ACC112 (cell line): Measurements from ENCODE around the gene CHCHD5.
A peak's percentile ranks its signal among the peaks of the same experiment; 100 is the strongest.

Experiments
- H2AFZ ChIP-seq: fragments of 200-600 bp; sonication (generic); one replicate; pipeline ENCODE4 v1.6.0; 2017; ENCODE audit warnings: antibody characterized with exemption, low read length; ENCODE audit not compliant: unreplicated experiment
- H3K27ac ChIP-seq: fragments of 200-600 bp; sonication (generic); 2 replicates; pipeline ENCODE4 v1.5.1; 2014; ENCODE audit warnings: low read depth, mild to moderate bottlenecking, antibody characterized with exemption, low read length, moderate library complexity
- H3K27me3 ChIP-seq: fragments of 200-600 bp; sonication (generic); 2 replicates; pipeline ENCODE4 v1.6.1; 2014; ENCODE audit warnings: mild to moderate bottlenecking, antibody characterized with exemption, low read length, moderate library complexity, mixed read lengths; ENCODE audit not compliant: insufficient read depth
- H3K36me3 ChIP-seq: fragments of 200-600 bp; sonication (generic); 2 replicates; pipeline ENCODE4 v1.6.1; 2016; ENCODE audit warnings: mild to moderate bottlenecking, antibody characterized with exemption, low read length, moderate library complexity, mixed read lengths; ENCODE audit not compliant: insufficient read depth
- H3K4me1 ChIP-seq: fragments of 200-600 bp; sonication (generic); one replicate; pipeline ENCODE4 v1.6.1; 2016; ENCODE audit warnings: low read length, mixed read lengths; ENCODE audit not compliant: insufficient read depth, unreplicated experiment, control insufficient read depth
- H3K4me3 ChIP-seq: fragments of 200-600 bp; sonication (generic); 2 replicates; pipeline ENCODE4 v1.5.1; 2014; ENCODE audit warnings: mild to moderate bottlenecking, low read depth, low read length
- H3K79me2 ChIP-seq: fragments of 200-600 bp; sonication (generic); one replicate; pipeline ENCODE4 v1.6.0; 2016; ENCODE audit warnings: low read length; ENCODE audit not compliant: control insufficient read depth, unreplicated experiment, insufficient read depth

The CHCHD5 gene

DNA sequence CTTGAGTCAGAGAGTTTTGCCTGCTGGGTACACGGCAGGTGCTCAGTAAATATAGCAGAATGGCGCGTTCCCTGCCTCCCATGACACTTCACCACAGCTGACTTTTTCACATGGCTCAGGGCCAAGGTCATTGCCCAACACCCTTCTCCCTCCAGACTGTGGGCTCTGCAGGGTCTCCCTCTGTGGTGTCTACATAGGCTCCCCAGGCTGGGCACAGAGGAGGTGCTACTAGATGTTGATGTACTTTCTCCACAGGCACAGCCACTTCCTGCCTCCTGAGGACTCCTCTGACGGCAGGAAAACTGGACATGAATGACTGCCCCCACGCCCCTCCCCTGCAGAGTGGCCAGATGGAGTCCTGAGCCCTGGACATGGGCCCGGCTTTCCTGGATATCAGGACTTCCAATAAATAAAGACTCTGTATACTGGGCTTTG is 4.2 kb downstream of the CHCHD5 start:
- H3K4me1 ChIP-seq: peaks cover 9% of the 10 kb centered on the region
- H3K27me3 ChIP-seq: no peaks in the 10 kb centered on the region
- no peak overlapping the region for H2AFZ ChIP-seq
- H3K36me3 ChIP-seq: no peaks in the 10 kb centered on the region
- no peak overlapping the region for H3K27ac ChIP-seq
- no peaks in the 10 kb centered on the region for H3K79me2 ChIP-seq
- no peak overlapping the region for H3K4me3 ChIP-seq

DNA sequence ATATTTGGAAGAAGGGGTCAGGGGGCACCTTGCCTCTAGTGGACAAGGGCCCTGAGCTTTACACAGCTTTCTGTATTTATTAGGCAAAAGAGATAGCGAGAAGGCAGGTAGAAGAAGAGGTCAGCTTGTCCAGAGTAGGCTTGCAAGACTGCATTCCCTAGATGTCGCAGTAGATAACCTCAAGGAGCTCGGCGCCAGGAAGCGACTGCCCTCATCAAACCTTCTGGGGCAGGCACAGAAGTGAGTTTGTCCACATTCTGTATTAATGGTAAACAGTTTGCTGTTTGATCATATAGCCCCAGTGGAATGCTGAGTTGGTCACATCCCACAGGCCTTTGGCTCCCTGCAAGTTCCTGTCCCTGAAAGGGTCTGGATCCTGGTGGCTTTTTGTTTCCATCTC is 7.0 kb downstream of the CHCHD5 start:
- no peaks in the 10 kb centered on the region for H3K79me2 ChIP-seq
- no peak overlapping the region for H2AFZ ChIP-seq
- no peaks in the 10 kb centered on the region for H3K4me1 ChIP-seq
- H3K27me3 ChIP-seq: no peaks in the 10 kb centered on the region
- H3K36me3 ChIP-seq: no peaks in the 10 kb centered on the region
- no peak overlapping the region for H3K4me3 ChIP-seq
- no peak overlapping the region for H3K27ac ChIP-seq

DNA sequence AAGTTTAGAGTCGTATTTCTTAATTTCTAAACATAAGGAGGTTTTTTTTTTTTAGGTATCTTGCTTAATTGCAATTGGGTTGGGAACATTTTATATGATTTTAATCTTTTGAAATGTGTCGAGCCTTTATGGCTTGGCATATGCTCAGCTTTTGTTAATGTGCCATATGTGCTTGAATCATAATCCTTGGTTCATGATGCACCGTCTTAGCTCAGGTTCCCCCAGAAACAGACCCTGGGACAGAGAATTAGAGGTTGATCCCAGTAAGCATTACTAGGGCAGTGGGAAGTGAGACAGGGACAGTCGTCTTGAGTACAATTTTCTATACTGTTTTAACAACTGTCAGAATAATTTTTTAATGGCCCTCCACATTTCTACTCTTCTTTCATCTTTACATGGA is 9.3 kb downstream of the CHCHD5 start:
- Histone ChIP-seq H3K4me1 (no peaks in the 10 kb centered on the region), H3K79me2 (no peaks in the 10 kb centered on the region), H3K4me3 (no peak overlapping the region), H3K27ac (no peak overlapping the region), H2AFZ (no peak overlapping the region), H3K36me3 (no peaks in the 10 kb centered on the region), H3K27me3 (no peaks in the 10 kb centered on the region)

DNA sequence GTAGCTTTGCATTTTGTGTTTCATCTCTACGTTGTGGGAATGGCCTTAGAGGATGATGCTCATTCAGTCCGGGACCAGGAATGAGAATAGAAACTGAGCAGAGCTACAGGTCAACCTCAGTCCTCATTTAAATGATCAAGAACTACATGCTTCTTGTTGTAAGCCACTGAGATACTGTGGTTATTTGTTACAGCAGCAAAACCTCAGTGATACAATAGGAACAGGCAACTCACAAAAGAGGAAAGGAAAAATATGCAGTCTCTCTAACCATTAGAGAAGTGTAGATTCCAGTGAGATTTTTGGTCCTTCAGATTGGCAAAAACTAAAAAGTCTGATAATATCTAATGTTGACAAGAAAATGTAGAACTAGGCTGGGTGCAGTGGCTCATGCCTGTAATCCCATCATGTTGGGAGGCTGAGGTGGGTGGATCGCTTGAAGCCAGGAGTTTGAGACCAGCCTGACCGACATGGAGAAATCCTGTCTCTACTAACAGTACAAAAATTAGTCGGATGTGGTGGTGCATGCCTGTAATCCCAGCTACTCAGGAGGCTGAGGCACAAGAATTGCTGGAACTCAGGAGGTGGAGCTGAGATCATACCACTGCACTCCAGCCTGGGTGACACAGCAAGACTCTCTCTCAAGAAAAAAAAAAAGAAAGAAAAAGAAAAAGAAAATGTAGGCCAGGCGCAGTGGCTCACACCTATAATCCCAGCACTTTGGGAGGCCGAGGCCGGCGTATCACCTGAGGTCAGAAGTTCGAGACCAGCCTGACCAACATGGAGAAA is 13.3 kb downstream of the CHCHD5 start:
- H3K27me3 ChIP-seq: no peaks in the 10 kb centered on the region
- no peaks in the 10 kb centered on the region for H3K79me2 ChIP-seq
- H3K27ac ChIP-seq: no peak overlapping the region
- H3K36me3 ChIP-seq: no peaks in the 10 kb centered on the region
- H3K4me1 ChIP-seq: peaks cover 9% of the 10 kb centered on the region
- no peak overlapping the region for H2AFZ ChIP-seq
- H3K4me3 ChIP-seq: no peak overlapping the region

DNA sequence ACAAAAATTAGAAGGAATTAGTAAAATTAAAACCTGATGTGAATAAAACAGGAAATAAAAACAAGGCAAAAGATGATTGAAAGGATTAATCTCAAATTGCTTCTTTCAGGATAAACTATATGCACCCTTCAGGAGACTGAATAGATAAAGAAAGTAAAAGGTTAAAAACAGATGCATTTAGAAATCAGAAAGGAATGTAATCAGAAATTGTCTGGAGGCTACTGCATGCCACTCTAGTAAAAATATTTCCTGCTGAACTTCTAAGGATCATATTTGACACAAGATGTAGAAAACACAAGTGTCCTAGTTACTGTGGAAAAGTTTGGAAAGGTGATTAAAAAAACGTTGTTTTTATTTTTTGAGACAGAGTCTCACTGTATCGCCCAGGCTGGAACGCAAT is 16.2 kb downstream of the CHCHD5 start:
- peak overlapping the region; percentile 85 for H2AFZ ChIP-seq
- peak overlapping the region; percentile 5; the same call in 1 of the 2 replicates for H3K4me3 ChIP-seq
- H3K4me1 ChIP-seq: peaks cover 9% of the 10 kb centered on the region
- H3K36me3 ChIP-seq: no peaks in the 10 kb centered on the region
- H3K27me3 ChIP-seq: no peaks in the 10 kb centered on the region
- no peak overlapping the region for H3K27ac ChIP-seq
- H3K79me2 ChIP-seq: no peaks in the 10 kb centered on the region

DNA sequence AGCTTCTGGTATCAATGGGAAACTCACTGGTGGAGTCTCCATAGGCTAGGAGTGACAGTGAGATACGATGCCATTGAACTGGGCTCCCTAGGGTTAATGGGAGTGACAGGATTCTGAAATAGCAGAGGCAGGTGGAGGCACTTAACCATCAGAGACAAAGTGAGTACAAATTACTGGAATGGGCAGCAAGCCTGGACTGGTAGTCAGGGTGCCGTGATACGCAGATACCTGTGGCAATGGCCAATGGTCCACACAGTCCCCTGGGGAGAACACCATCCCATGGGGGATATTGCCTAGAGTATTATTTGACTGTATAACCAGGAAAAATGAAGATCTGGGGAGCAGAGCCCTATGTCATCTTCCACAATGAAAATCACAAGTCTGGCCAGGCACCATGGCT is 17.3 kb downstream of the CHCHD5 start:
- Histone ChIP-seq H3K4me3 (no peak overlapping the region), H3K27me3 (no peaks in the 10 kb centered on the region), H2AFZ (no peak overlapping the region), H3K4me1 (peaks cover 9% of the 10 kb centered on the region), H3K36me3 (no peaks in the 10 kb centered on the region), H3K27ac (no peak overlapping the region), H3K79me2 (no peaks in the 10 kb centered on the region)

DNA sequence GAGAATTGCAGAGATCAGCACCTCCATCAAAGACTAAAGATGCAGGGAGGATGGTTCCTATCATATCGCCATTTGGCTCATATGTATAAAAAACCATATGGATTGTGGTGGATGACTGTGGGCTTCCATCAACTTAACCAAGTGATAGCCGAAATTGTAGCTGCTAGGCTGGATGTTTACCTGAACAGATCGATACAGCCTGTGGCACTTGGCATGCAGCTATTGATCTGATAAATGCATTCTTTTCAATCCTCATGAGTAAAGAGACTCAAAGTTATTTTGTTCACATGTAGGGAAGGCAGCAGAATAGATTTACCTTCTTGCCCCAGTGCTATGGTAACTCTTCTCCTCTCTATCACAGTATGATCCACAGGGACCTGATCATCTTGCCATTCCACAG is 18.5 kb downstream of the CHCHD5 start:
- peaks cover 9% of the 10 kb centered on the region for H3K4me1 ChIP-seq
- no peak overlapping the region for H3K4me3 ChIP-seq
- no peak overlapping the region for H3K27ac ChIP-seq
- H3K36me3 ChIP-seq: no peaks in the 10 kb centered on the region
- no peaks in the 10 kb centered on the region for H3K79me2 ChIP-seq
- no peaks in the 10 kb centered on the region for H3K27me3 ChIP-seq
- H2AFZ ChIP-seq: no peak overlapping the region

DNA sequence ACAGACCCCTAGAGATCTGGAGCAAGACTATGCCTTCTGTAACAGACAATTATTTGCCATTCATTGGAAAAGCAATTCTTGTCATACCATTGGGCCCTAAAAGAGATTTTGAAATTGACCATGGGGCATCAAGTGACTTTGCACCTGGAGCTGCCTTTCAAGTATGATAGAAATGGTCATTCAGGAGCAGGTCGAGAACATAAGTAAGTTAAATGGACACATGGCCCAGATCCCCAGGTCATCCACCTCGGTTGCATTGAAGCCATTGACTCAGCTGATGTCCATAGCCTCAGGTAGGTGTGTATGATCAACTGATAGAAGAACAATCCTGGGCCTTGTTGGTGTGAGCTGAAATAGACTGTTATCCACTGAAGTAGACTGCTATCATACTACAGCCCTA is 19.3 kb downstream of the CHCHD5 start:
- Histone ChIP-seq H3K27ac (no peak overlapping the region), H2AFZ (no peak overlapping the region), H3K4me3 (no peak overlapping the region), H3K4me1 (peaks cover 9% of the 10 kb centered on the region), H3K27me3 (no peaks in the 10 kb centered on the region), H3K79me2 (no peaks in the 10 kb centered on the region), H3K36me3 (no peaks in the 10 kb centered on the region)

DNA sequence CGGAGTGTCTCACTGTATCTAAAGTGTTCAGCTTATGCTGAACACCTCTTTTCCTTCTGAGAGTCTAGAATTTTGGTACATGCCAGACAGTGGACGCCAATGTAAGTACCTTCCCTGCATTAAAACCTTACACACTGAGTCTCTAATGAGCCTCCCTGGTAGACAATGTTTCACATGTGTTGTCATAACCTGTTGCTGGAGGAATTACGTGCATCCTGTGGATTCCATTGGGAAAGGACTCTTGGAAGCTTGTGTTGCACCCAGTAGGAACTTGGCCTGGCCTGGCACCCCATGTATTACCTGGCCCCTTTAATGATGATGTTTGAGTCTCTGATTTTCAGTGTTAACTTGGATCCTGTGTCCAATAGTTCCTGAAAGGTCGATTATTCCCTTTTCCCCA is 20.5 kb downstream of the CHCHD5 start:
- no peak overlapping the region for H3K4me3 ChIP-seq
- H3K27me3 ChIP-seq: no peaks in the 10 kb centered on the region
- H2AFZ ChIP-seq: no peak overlapping the region
- no peaks in the 10 kb centered on the region for H3K79me2 ChIP-seq
- no peak overlapping the region for H3K27ac ChIP-seq
- H3K36me3 ChIP-seq: no peaks in the 10 kb centered on the region
- H3K4me1 ChIP-seq: peaks cover 9% of the 10 kb centered on the region

DNA sequence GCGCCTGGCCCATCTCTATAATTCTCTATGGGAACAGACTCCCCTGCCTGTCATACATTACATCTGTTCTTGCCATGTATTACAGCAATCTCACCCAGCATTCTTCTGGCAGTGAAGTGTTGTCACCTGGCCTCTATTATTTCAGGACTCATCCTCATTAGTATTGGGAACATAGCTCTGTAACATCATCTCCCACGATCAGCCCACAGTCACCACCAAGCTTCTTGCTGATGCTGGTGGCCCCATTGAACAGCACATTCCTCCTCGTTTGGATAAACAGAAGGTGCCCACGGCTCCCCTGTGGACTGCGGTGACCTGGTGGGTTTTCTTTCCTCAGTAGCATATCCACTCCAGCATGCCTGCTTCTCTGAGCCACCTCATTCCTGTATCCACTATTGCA is 21.5 kb downstream of the CHCHD5 start:
- Histone ChIP-seq H3K36me3 (no peaks in the 10 kb centered on the region), H3K27me3 (no peaks in the 10 kb centered on the region), H3K4me3 (no peak overlapping the region), H3K4me1 (peaks cover under 1% of the 10 kb centered on the region), H3K27ac (no peak overlapping the region), H3K79me2 (no peaks in the 10 kb centered on the region), H2AFZ (no peak overlapping the region)

DNA sequence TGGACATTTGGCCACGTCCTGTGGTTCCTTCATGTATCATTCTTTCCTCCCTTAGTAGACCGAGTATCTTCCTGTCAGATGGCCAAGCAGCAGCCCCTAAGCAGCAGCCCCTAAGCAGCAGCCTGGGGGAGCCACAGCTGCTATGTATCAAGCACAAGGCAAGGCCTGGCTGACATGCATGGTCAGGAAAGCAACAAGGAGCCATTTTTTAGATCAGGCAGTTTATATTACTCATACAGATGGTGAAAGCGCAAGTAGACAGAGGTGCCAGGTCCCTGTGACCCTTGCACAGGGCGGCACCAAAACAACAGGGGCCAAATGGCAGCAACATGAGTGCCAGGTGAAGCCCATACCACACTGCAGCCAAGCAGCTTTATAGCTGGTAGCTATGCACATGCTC is 22.1 kb downstream of the CHCHD5 start:
- H3K36me3 ChIP-seq: no peaks in the 10 kb centered on the region
- H3K27ac ChIP-seq: no peak overlapping the region
- H2AFZ ChIP-seq: no peak overlapping the region
- no peaks in the 10 kb centered on the region for H3K27me3 ChIP-seq
- no peaks in the 10 kb centered on the region for H3K4me1 ChIP-seq
- no peak overlapping the region for H3K4me3 ChIP-seq
- no peaks in the 10 kb centered on the region for H3K79me2 ChIP-seq
